HG02571 (cell line): ENCODE data around the gene TUBA4B.
A peak's percentile ranks its signal among the peaks of the same experiment; 100 is the strongest.

ENCODE experiments used
- ATAC-seq: cut with Tn5 transposase; IDR thresholded peaks from one replicate; pipeline ENCODE4 v1.9.1; 2021; ENCODE audit warnings: mild to moderate bottlenecking, moderate library complexity; ENCODE audit not compliant: unreplicated experiment

The TUBA4B gene

DNA sequence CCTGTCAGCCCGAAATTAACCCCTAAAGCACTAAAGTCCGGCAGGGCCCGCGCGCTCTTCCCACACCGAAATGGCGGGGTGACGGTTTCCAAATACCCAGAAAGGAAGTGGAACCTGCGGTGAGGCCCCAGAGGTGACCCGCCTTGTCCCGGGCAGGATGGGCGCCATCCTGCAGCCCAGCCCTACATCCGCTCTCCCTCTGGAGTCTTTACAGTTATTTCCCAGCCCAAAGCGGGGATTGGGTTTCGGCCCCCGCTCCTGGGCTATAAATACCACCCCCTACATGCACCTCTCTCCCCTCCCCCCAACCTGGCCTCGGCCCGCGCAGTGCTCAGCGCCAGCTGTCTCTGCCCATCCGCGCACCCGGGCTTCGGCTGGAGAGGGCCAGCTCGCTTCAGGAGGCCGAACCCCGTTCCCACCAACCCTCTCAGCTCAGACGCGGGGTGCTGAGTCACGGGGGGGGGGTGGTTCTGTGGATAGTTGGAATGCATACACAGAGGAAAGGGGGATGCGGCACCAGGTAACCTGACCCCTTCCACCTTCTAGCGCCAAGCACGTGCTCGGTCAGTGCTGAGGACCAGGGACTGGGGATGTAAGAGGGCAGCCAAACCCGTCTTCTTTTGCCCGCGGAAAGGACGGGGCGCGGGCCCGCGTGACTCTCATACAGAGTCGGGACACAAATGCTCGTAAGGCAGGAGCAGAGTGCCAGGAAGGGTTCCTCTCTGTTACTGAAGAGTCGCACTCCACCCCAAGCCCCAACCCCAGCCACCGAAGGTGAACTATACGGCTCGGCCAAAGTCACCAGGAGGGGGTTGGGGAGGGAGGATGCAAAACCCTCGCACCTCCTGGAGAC, at the start of gene TUBA4B:
Gene TUBA4B (plus strand): TSS at position 344 of the 853 bp plus-strand sequence. CDS start 165 bp downstream, at position 509.
- peak; percentile 20 for ATAC-seq

DNA sequence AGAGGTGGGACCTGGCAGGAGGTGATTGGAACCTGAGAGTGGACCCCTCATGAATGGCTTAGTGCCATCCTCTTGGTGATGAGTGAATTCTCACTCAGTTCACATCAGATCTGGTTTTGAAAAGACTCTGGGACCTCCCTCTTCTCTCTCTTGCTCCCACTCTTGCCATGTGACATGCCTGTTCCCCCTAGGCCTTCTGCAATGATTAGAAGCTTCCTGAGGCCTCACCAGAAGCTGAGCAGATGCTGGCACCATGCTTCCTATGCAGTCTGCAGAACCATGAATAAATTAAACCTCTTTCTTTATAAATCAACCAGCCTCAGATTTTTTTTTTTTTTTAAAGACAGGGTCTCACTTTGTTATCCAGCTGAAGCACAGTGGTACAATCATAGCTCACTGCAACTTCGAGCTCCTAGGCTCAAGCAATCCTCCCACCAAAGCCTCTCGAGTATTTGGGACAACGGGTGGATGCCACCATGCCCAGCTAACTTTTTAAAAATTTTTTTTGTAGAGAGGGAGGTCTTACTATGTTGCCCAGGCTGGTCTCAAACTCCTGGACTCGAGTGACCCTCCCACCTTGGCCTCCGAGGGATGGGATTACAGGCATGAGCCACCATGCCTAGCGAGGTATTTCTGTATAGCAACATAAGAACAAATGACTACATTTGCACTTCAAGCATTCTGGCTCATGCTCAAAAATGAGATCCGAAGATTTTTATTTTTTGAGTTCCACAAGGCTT, 48.4 kb upstream of the TUBA4B start:
- no peak for ATAC-seq

DNA sequence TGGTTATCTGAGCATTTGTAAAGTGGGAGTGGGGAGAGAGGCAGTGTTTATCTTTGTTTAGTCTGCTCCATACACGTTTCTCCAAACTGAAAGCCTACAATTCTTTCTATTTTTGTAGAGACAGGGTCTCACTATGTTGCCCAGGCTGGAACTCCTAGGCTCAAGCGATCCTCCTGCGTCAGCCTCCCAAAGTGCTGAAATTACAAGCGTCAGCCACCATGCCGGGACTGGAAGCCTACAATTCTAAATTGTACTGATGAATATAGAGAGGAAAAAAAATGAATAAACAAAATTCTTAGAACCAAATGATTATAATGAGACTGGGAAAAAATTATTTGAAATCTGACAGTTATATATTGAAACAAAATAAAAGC, 47.9 kb upstream of the TUBA4B start:
- ATAC-seq = no peak

- ATAC-seq = no peak
Measured at GRCh38 chr2:219205981-219206327, 47.1 kb upstream of the TUBA4B start.

- peak; percentile 97 for ATAC-seq
Measured at GRCh38 chr2:219206328-219207133, 46.5 kb upstream of the TUBA4B start, which contains the start of gene ZFAND2B. ZFAND2B (plus strand) TSS chr2:219206782; CDS start chr2:219206988, 206 bp downstream.

GRCh38 chr2:219207134-219207883, 45.7 kb upstream of the TUBA4B start:
- no peak for ATAC-seq

DNA sequence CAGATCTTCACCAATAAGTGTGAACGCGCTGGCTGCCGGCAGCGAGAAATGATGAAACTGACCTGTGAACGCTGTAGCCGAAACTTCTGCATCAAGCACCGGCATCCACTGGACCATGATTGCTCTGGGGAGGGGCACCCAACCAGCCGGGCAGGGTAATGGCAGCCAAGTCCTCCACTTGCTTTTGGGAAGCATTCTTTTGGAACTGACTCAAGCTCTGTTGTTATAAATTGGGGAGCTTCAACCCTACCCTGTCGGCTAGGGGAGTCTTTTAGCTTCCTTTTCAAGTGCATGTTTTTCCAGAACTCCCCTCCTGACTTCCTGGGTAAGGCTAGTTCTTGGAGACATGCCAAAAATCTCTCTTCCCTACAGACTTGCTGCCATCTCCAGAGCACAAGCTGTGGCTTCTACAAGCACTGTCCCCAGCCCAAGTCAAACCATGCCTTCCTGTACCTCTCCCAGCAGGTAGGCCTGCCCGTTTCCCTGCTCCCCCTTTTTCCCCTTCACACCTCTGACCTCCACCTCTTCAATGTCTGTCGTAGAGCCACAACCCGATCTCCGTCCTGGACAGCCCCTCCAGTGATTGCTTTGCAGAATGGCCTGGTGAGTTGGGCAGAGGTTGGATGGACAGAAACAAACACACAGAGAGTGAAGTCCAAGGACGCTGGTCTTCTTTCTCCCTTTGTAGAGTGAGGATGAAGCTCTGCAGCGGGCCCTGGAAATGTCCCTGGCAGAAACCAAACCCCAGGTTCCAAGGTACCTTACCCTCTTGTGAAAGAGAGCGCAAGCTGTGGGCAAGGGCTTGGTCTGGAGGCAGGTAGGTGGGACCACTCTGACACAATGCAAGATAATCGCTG, 44.9 kb upstream of the TUBA4B start:
- ATAC-seq = no peak

DNA sequence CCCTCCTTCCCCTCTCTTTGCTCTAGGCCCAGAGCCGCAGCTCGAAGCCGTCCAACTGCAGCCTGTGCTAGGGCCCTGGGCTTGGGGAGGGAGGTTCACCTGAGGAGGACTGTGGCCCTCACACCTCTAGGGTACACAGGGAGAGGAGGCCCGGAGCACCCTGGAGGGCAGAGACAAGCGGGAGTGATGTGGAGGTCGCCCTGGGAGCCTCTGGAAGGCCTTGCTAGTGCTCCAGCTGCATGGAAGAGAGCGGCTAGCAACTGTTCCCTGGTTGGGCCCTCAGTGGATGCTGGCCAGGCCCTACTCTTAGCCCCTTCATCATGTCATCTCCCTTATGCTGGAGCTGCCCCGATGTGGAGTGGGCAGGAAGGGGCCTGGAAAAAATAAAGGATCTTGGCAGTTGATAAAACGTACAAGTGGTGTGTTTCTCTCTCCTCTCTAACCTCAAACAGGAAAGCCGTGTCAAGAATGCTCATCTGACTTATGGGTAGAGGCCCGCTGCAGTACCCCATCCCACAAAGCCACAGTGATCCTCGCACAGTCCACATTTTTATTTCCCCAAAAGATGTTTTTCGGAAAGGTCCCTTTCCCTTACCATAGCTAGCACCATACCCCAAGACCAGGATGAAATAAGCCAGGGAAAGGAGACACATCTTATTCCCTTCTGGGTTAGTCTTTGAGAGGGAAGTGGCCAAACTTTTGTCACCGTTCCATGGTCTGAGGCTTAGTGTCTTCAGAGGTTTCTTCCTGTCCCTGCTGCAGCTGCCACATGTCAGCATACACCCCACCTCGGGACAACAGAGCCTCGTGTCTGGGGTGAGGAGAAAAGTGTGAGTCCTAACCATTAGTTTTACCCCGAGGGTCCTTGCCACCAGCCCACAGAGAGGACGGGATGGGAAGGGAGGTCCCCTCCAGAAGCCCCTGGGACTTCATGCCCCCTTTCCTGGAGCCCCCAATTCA, 43.5 kb upstream of the TUBA4B start:
- ATAC-seq = no peak

- ATAC-seq = no peak
Measured at GRCh38 chr2:219210196-219210885, 42.7 kb upstream of the TUBA4B start.

DNA sequence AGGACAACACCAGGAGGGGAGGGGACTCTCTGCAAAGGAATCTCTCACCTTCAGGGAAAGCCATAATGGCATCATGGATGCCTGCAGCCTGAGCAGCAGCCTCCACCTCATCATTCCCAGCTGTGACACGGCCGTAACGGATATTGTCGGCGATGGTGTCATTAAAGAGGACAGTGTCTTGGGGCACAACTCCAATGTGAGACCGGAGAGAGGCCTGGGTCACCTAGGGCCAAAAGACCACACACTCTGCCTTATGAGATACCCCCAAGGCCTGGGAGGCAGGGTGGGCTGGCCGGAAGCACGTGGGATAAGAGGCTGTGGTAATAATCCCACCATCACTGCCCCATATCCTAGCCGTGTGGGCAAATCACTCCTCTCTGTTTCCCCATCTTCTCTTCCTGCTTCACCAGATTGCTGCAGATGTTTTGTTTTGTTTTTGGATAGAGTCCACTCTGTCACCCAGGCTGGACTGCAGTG, 42.1 kb upstream of the TUBA4B start:
- no peak for ATAC-seq

DNA sequence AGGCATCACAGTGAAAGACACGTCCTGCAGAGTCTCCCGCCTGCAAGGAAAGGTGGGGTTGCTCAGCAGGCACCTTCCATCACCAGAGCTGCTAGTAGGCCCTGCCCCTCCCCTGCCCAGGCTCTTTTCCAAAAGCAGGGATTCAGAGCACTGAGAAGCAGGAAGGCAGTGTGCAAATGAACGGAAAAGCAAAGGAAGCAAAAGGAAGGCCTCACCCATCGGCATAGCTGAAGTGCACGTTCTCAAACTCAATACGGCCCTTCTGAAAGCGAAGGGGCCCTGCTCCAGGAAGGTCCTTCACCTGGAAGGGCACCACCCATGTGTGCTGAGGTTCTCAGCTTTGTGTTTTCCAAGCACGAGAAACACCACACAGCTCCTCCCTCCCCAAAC, 40.0 kb upstream of the TUBA4B start:
- no peak for ATAC-seq

DNA sequence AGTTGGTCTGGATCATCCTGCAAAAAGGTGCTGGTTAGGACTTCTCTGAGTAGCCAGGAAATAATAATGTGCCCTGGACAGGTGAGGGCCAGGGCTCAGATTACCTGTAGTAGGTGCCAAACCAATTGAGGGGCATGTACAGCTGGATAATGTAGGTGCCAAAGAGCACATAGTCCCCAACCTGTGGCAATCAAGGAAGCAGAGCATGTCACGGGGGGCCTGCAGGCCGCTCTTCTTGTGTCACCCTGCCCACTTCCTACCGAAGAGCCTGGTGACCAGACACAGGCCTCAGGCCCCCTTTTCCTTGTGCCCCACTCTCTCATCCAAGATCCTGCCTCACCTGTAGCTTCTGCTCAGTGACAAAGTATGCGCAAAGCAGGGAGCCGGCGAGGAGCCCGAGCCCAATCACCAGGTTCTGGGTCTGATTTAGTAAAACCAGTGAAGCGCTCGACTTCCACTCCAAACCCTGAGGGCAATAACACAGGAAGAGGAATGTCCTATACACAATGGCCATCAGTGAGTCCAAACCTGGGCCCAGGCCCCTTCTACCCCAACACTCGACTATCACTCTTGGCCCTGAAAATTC, 39.5 kb upstream of the TUBA4B start:
- no peak for ATAC-seq

GRCh38 chr2:219214141-219214540, 38.9 kb upstream of the TUBA4B start:
- no peak for ATAC-seq

- no peak for ATAC-seq
Measured at GRCh38 chr2:219214786-219215185, 38.3 kb upstream of the TUBA4B start.

- no peak for ATAC-seq
Measured at GRCh38 chr2:219215871-219216534, 37.0 kb upstream of the TUBA4B start.

- no peak for ATAC-seq
Measured at GRCh38 chr2:219216535-219216915, 36.5 kb upstream of the TUBA4B start.

GRCh38 chr2:219218217-219218731, 34.8 kb upstream of the TUBA4B start:
- ATAC-seq = peak; percentile 26
